HepG2 (cell line): ENCODE data around the gene WDR93. TPM values are rescaled to one million over a fixed set of nuclear protein-coding genes. Genes with fewer than 3 reads are reported as not detected.

Experiments
- ATAC-seq: fragments of 200-7000 bp; cut with Tn5 transposase; 3 replicates; pipeline ENCODE4 v1.9.1; 2020; ENCODE audit warnings: mild to moderate bottlenecking, moderate library complexity
- BruUV-seq: library from RNA; stranded (reverse); fragments of 400-500 nt; replicated peaks from 2 replicates; lab custom pipeline; 2021; lab: Mats Ljungman, UMichigan
- CTCF ChIA-PET: fragments of 300-600 bp; formaldehyde crosslinking; extraction: SDS; loops from one replicate; lab custom pipeline; 2021; ENCODE audit warnings: low total read pairs, inconsistent platforms, low intra/inter-chr PET ratio; lab: Yijun Ruan, JAX
- POLR2A ChIA-PET: fragments of 350-600 bp; sonication (Branson Sonifier 250); formaldehyde crosslinking; loops from one replicate; lab custom pipeline; 2020; ENCODE audit warnings: antibody characterized with exemption, inconsistent platforms; lab: Yijun Ruan, JAX
- DNase-seq: peaks from one replicate; pipeline ENCODE4 v3.0.0-alpha.2; 2015; ENCODE audit warnings: low spot score
- FAIRE-seq: peaks from 3 replicates; lab custom pipeline; 2011; peaks lifted over from hg19 to GRCh38; lab: Jason Lieb, UNC
- H2AFZ ChIP-seq: one replicate; pipeline ENCODE4 v1.6.1; 2011; ENCODE audit warnings: low read length, inconsistent platforms
- H3K27ac ChIP-seq: fragments of 300-600 bp; 3 replicates; pipeline ENCODE4 v1.8.0; 2011; ENCODE audit warnings: mixed run types, mild to moderate bottlenecking, mixed read lengths, low read length, inconsistent platforms; ENCODE audit not compliant: insufficient read depth; ENCODE audit errors: extremely low read length
- H3K27me3 ChIP-seq, 2 experiments: fragments of 200-600 bp in 1 of 2; 2 replicates in 1 of 2; 3 replicates in 1 of 2; pipeline versions ENCODE4 v1.6.0 to v1.8.0; 2011; ENCODE audit warnings: low read length in 2 of 2, mild to moderate bottlenecking in 2 of 2, moderate library complexity in 2 of 2, inconsistent platforms in 1 of 2; ENCODE audit not compliant: insufficient read depth in 2 of 2, control insufficient read depth in 1 of 2
- H3K36me3 ChIP-seq, 2 experiments: fragments of 200-600 bp in 1 of 2; replicated peaks in 1 of 2; 2 replicates in 1 of 2; 3 replicates in 1 of 2; pipeline versions ENCODE4 v1.5.1 to v1.8.0; 2011; ENCODE audit warnings: low read length in 2 of 2, inconsistent platforms in 1 of 2; ENCODE audit not compliant: insufficient read depth in 2 of 2, control insufficient read depth in 1 of 2
- H3K4me1 ChIP-seq: 2 replicates; pipeline ENCODE4 v1.5.1; 2012; ENCODE audit warnings: low read length, inconsistent platforms; ENCODE audit not compliant: insufficient read depth
- H3K4me2 ChIP-seq: 2 replicates; pipeline ENCODE4 v1.6.0; 2011; ENCODE audit warnings: low read depth, low read length, inconsistent platforms
- H3K4me3 ChIP-seq, 3 experiments: fragments of 200-600 bp in 1 of 3; sonication (generic), shearing (Covaris generic) in 1 of 3; replicated peaks in 1 of 3; 2 replicates each; pipeline ENCODE4 v1.5.1; 2011 to 2016; ENCODE audit warnings: low read length in 3 of 3, inconsistent platforms in 2 of 3, low read depth in 2 of 3, mild to moderate bottlenecking in 2 of 3, control low read depth in 1 of 3, mixed read lengths in 1 of 3; ENCODE audit not compliant: insufficient read depth in 1 of 3
- H3K79me2 ChIP-seq: one replicate; pipeline ENCODE4 v1.6.1; 2011; ENCODE audit warnings: low read length, inconsistent platforms; ENCODE audit not compliant: insufficient read depth
- H3K9ac ChIP-seq: 2 replicates; pipeline ENCODE4 v1.6.0; 2011; ENCODE audit warnings: mild to moderate bottlenecking, low read depth, low read length, inconsistent platforms; ENCODE audit not compliant: insufficient read depth
- H3K9me3 ChIP-seq: 2 replicates; pipeline ENCODE4 v1.5.1; 2012; ENCODE audit warnings: mild to moderate bottlenecking, low read length
- H4K20me1 ChIP-seq: 2 replicates; pipeline ENCODE4 v1.6.0; 2011; ENCODE audit warnings: inconsistent platforms, mild to moderate bottlenecking, low read length, moderate library complexity; ENCODE audit not compliant: insufficient read depth
- DRAP1 ChIP-seq: IDR thresholded peaks from 2 replicates; pipeline ENCODE4 v1.6.1; 2016; ENCODE audit warnings: missing genetic modification reagents, missing compliant biosample characterization
- GFI1 ChIP-seq: sonication (generic); formaldehyde crosslinking; IDR thresholded peaks from 2 replicates; pipeline ENCODE4 v1.5.0; 2020; ENCODE audit warnings: missing genetic modification reagents, mild to moderate bottlenecking, borderline replicate concordance
- NR0B2 ChIP-seq: sonication (generic); formaldehyde crosslinking; IDR thresholded peaks from 2 replicates; pipeline ENCODE4 v1.4.0; 2020; ENCODE audit warnings: mild to moderate bottlenecking, missing genetic modification reagents
- POLR2A ChIP-seq, 2 experiments: IDR thresholded peaks; 2 replicates each; pipeline ENCODE4 v1.6.1; 2011; ENCODE audit warnings: low read depth in 2 of 2, low read length in 2 of 2, mild to moderate bottlenecking in 1 of 2, moderate library complexity in 1 of 2; ENCODE audit not compliant: insufficient read depth in 1 of 2
- POLR2AphosphoS5 ChIP-seq: IDR thresholded peaks from 2 replicates; pipeline ENCODE4 v1.6.1; 2012; ENCODE audit warnings: low read depth, low read length
- REST ChIP-seq, 2 experiments: IDR thresholded peaks; 2 replicates each; pipeline ENCODE4 v1.6.1; 2011 to 2012; ENCODE audit warnings: low read length in 2 of 2, borderline replicate concordance in 1 of 2, low read depth in 1 of 2, mild to moderate bottlenecking in 1 of 2, moderate library complexity in 1 of 2
- TRIM22 ChIP-seq: fragments of 450-650 bp; IDR thresholded peaks from 2 replicates; pipeline ENCODE4 v1.6.1; 2017
- ZBTB34 ChIP-seq: sonication (generic); formaldehyde crosslinking; IDR thresholded peaks from 2 replicates; pipeline ENCODE4 v1.8.0; 2022; ENCODE audit warnings: mild to moderate bottlenecking, missing genetic modification reagents
- ZNF251 ChIP-seq: sonication (generic); formaldehyde crosslinking; IDR thresholded peaks from 2 replicates; pipeline ENCODE4 v1.9.0; 2021; ENCODE audit warnings: mild to moderate bottlenecking, missing genetic modification reagents
- ZNF280B ChIP-seq: sonication (generic); formaldehyde crosslinking; IDR thresholded peaks from 2 replicates; pipeline ENCODE4 v1.5.0; 2020; ENCODE audit warnings: missing genetic modification reagents, mild to moderate bottlenecking, borderline replicate concordance
- WGBS: methylation state at CpG from one replicate; pipeline ENCODE4 v1.1.6; 2017; ENCODE audit warnings: low lambda C conversion rate; 5-methylcytosine and 5-hydroxymethylcytosine counted together
- in situ Hi-C: cut with HindIII; loops from 2 replicates; pipeline ENCODE4 v1.10.0; 2017; ENCODE audit warnings: low pct_unique_long_range_greater_than_20kb; ENCODE audit not compliant: extremely low pct_ligation_motif_present
- intact Hi-C: fragments of 100-400 bp; cut with micrococcal nuclease; formaldehyde crosslinking; loops from one replicate; pipeline ENCODE4 v1.10.0; 2022; ENCODE audit not compliant: unreplicated experiment
- polyA plus RNA-seq, 8 experiments: library from polyadenylated mRNA; depleted of rRNA in 3 of 8; stranded (reverse) in 7 of 8; unstranded in 1 of 8; fragments of >200 nt; fragmentation: Illumina TruSeq in 4 of 8; extraction: Trizol in 4 of 8; gene quantifications; 2 replicates each; pipeline versions ENCODE4 v1.2.1 to v1.2.3, GENCODE V29; 2011 to 2016; ENCODE audit warnings: low read depth in 4 of 8, missing spikeins in 1 of 8, mixed read lengths in 1 of 8; ENCODE audit not compliant: insufficient read depth in 1 of 8
- total RNA-seq, 5 experiments: library from RNA; depleted of rRNA; stranded (reverse); fragments of >200 nt; fragmentation: Illumina TruSeq; extraction: Trizol; gene quantifications; 2 replicates each; pipeline ENCODE4 v1.2.3, GENCODE V29; 2016; ENCODE audit warnings: low read depth in 1 of 5

The WDR93 gene
- total and polyA plus RNA-seq, 2 of the 13 experiments (the other 11 are each of a cell fraction or from before 2014, with no cell fraction given) = 0.07 TPM; not detected in 1

GRCh38 chr15:89654301-89654761 lies 36.3 kb upstream of the WDR93 start (continued):
- TF ChIP-seq ZNF280B (CRISPR knock-in tag) = peak; percentile 8; the same call in 1 of the 2 replicates
- no peak for TF ChIP-seq GFI1 (CRISPR knock-in tag)
- no peak for TF ChIP-seq ZBTB34 (CRISPR knock-in tag)

GRCh38 chr15:89654847-89655805 lies 35.5 kb upstream of the WDR93 start, which contains the start of gene KIF7:
Gene KIF7, minus strand, starts transcription at chr15:89655467. Its CDS starts 2,537 bp downstream, at chr15:89652930.
- peak; percentile 86 for ATAC-seq
- 2% methylated on average over 42 of the region's 87 CpGs for WGBS
- in situ Hi-C loops (no loop called here), intact Hi-C loops (no loop called here)
- peak; percentile 32 for DNase-seq
- FAIRE-seq = no peak
- Histone ChIP-seq H3K4me2 (peak within 1 kb of the TSS; percentile 100), H3K27me3 (peaks cover 0 to 2% of the 10 kb centered on the region in 2 experiments; a peak in 1 of 5 replicates), H4K20me1 (no peaks in the 10 kb centered on the region), H3K36me3 (no peaks in the 10 kb centered on the region), H3K4me1 (peaks cover 31% of the 10 kb centered on the region), H3K27ac (no peak within 1 kb of the TSS), H3K9ac (peak within 1 kb of the TSS; percentile 60), H3K4me3 (peak within 1 kb of the TSS; percentile 66 to 97 (median 85)), H3K9me3 (no peaks in the 10 kb centered on the region), H3K79me2 (no peaks in the 10 kb centered on the region), H2AFZ (no peak within 1 kb of the TSS)
- POLR2A ChIA-PET = interaction anchor here (1.0 kb wide), 1 partner anchor 10 kb away, joined by 3 read pairs; no protein-coding TSS in a partner anchor
- TSS peak; percentile 66 for BruUV-seq
- CTCF ChIA-PET = no interaction called here
- TF ChIP-seq POLR2A (IDR thresholded peaks at IDR 0.05; ENCODE audit: insufficient read depth in 1 of 2, low read depth in 2 of 2, low read length in 2 of 2) (peak in 1 of 2 experiments; percentile 59; a peak in 2 of 4 replicates), ZNF251 (no peak), DRAP1 (no peak), REST (IDR thresholded peaks at IDR 0.05; ENCODE audit: borderline replicate concordance in 1 of 2, low read depth in 1 of 2, low read length in 2 of 2) (no peak), POLR2AphosphoS5 (0 out of 2 replicates have a peak, but pooled peaks have one; percentile 27), TRIM22 (no peak), NR0B2 (peak; percentile 53; the same call in 1 of the 2 replicates)
